ENCODE data around the gene DCPS. TPM values are rescaled to one million over a fixed set of nuclear protein-coding genes. Genes with fewer than 3 reads are reported as not detected.

Gene DCPS
- total RNA-seq, 1 donor from 2014 or later, result 18.6 TPM

DNA sequence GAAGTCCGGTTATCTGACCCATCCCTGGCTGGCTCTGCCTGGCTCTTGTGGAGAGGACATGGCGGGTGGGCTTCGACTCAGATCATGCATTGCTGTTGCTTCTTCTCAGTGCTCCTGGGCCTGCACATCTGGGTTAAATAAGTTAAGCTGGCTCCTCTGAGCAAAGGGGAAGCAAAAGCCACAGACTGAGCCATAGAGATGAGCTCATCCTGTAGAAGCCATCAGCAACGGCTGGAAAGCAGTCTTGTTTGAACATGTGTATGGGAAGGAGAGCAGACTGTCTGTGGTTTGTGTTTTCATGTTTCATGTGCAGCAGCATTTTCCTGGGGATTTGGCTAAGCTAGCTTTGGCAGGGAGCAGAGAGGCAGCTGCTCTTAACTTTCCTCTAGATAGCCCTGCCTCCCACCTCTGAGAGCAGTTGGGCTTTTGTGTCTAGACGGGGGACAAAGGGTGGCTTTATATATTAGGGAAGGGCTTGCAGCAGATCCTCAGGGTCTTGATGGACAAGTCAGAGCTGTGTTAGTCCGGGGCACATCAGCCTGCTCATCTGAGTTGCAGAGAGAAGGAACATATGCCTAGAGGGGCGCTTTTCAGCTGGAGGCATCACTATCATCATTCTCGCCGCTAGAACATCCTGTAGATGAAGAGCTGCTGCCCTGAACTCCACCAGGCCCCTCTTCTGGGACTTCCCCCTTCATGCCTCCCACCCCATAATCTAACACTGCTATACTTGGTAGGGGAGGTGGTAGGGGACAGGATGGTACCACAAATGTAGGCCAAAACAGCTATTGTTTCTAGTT is 14.9 kb downstream of the DCPS start:
- H4K20me1 ChIP-seq (ENCODE audit: low read depth), result no peaks in the 10 kb centered on the region
- H3K27ac ChIP-seq, result no peak overlapping the region
- TF ChIP-seq EZH2phosphoT487 (IDR thresholded peaks at IDR 0.05) (no peak), EZH2 (IDR thresholded peaks at IDR 0.05) (no peak)
- TF ChIP-seq, protein P1, sequence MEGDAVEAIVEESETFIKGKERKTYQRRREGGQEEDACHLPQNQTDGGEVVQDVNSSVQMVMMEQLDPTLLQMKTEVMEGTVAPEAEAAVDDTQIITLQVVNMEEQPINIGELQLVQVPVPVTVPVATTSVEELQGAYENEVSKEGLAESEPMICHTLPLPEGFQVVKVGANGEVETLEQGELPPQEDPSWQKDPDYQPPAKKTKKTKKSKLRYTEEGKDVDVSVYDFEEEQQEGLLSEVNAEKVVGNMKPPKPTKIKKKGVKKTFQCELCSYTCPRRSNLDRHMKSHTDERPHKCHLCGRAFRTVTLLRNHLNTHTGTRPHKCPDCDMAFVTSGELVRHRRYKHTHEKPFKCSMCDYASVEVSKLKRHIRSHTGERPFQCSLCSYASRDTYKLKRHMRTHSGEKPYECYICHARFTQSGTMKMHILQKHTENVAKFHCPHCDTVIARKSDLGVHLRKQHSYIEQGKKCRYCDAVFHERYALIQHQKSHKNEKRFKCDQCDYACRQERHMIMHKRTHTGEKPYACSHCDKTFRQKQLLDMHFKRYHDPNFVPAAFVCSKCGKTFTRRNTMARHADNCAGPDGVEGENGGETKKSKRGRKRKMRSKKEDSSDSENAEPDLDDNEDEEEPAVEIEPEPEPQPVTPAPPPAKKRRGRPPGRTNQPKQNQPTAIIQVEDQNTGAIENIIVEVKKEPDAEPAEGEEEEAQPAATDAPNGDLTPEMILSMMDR (IDR thresholded peaks at IDR 0.05), result no peak
- no peak overlapping the region for H3K9ac ChIP-seq
- H3F3A ChIP-seq (ENCODE audit: low read depth), result no peaks in the 10 kb centered on the region
- no peak overlapping the region for H3K4me3 ChIP-seq
- Mint-ChIP-seq H3K9me3 (peaks cover 4% of the 10 kb centered on the region), H3K4me1 (peaks cover 5% of the 10 kb centered on the region), H3K27ac (peak overlapping the region; percentile 49), H3K27me3 (ENCODE audit: insufficient read depth, low read depth) (peaks cover 2% of the 10 kb centered on the region), H3K4me3 (no peak overlapping the region), H3K36me3 (peaks cover 9% of the 10 kb centered on the region)
- no peaks in the 10 kb centered on the region for H3K4me1 ChIP-seq
- H3K79me2 ChIP-seq (ENCODE audit: low read depth), result no peaks in the 10 kb centered on the region
- H3K27me3 ChIP-seq, result no peaks in the 10 kb centered on the region
- no peak overlapping the region for H2AFZ ChIP-seq (replicated peaks)
- H3K36me3 ChIP-seq, result no peaks in the 10 kb centered on the region
- no peak for DNase-seq (ENCODE audit: low spot score)
- H3K9me3 ChIP-seq (ENCODE audit: low read depth), result no peaks in the 10 kb centered on the region
- no peak overlapping the region for H3K4me2 ChIP-seq

DNA sequence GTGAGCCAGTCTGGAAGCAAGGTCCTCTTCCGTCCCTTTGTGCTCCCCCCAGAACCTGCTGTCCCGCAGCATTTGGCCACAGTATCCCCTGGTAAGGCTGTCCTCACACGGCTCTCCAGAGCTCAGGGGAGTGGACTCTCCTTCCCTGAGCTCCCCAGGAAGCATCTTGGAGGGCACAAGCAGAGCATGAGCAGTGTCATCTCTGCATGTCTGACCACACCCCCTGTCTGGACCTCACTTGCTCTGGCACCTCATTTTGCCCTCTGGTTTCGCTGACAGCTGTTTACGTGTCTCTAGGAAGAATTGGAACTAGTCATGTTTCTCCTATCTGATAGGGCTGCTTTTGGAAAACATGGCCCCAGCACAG is 15.5 kb downstream of the DCPS start:
- peaks cover 9% of the 10 kb centered on the region for H3K36me3 Mint-ChIP-seq
- no peaks in the 10 kb centered on the region for H3K9me3 ChIP-seq (ENCODE audit: low read depth)
- H3K4me1 ChIP-seq, result no peaks in the 10 kb centered on the region
- no peak overlapping the region for H3K4me3 Mint-ChIP-seq
- no peak overlapping the region for H3K27ac Mint-ChIP-seq
- peaks cover 5% of the 10 kb centered on the region for H3K4me1 Mint-ChIP-seq
- TF ChIP-seq, protein P1 (IDR thresholded peaks at IDR 0.05), result no peak
- no peak for TF ChIP-seq EZH2phosphoT487 (IDR thresholded peaks at IDR 0.05)
- TF ChIP-seq EZH2 (IDR thresholded peaks at IDR 0.05), result no peak
- H3K4me3 ChIP-seq, result no peak overlapping the region
- H3K27me3 Mint-ChIP-seq (ENCODE audit: insufficient read depth, low read depth), result peaks cover 2% of the 10 kb centered on the region
- DNase-seq (ENCODE audit: low spot score), result no peak
- peaks cover 4% of the 10 kb centered on the region for H3K9me3 Mint-ChIP-seq
- no peaks in the 10 kb centered on the region for H4K20me1 ChIP-seq (ENCODE audit: low read depth)
- no peak overlapping the region for H3K4me2 ChIP-seq
- no peaks in the 10 kb centered on the region for H3K36me3 ChIP-seq
- H3K79me2 ChIP-seq (ENCODE audit: low read depth), result no peaks in the 10 kb centered on the region
- H2AFZ ChIP-seq (replicated peaks), result no peak overlapping the region
- no peak overlapping the region for H3K9ac ChIP-seq
- H3K27ac ChIP-seq, result no peak overlapping the region
- no peaks in the 10 kb centered on the region for H3K27me3 ChIP-seq
- no peaks in the 10 kb centered on the region for H3F3A ChIP-seq (ENCODE audit: low read depth)

- Mint-ChIP-seq H3K27me3 (ENCODE audit: insufficient read depth, low read depth) (peaks cover 2% of the 10 kb centered on the region), H3K27ac (no peak overlapping the region), H3K4me3 (no peak overlapping the region), H3K9me3 (no peaks in the 10 kb centered on the region), H3K36me3 (peaks cover 4% of the 10 kb centered on the region), H3K4me1 (peaks cover 16% of the 10 kb centered on the region)
- Histone ChIP-seq H3K27me3 (no peaks in the 10 kb centered on the region), H3K27ac (no peak overlapping the region), H3K36me3 (no peaks in the 10 kb centered on the region), H3K4me3 (no peak overlapping the region), H3K4me2 (no peak overlapping the region), H3K4me1 (no peaks in the 10 kb centered on the region), H3K9ac (no peak overlapping the region), H3F3A (ENCODE audit: low read depth) (no peaks in the 10 kb centered on the region), H2AFZ (replicated peaks) (no peak overlapping the region), H4K20me1 (ENCODE audit: low read depth) (no peaks in the 10 kb centered on the region), H3K79me2 (ENCODE audit: low read depth) (no peaks in the 10 kb centered on the region), H3K9me3 (ENCODE audit: low read depth) (no peaks in the 10 kb centered on the region)
- TF ChIP-seq EZH2 (IDR thresholded peaks at IDR 0.05) (no peak), EZH2phosphoT487 (IDR thresholded peaks at IDR 0.05) (no peak)
- TF ChIP-seq, protein P1 (IDR thresholded peaks at IDR 0.05), result no peak
- DNase-seq (ENCODE audit: low spot score), result no peak
Measured at GRCh38 chr11:126322996-126323395, 19.1 kb downstream of the DCPS start.
